ENCODE measurements around the gene RNF25. TPM values are rescaled to one million over a fixed set of nuclear protein-coding genes. Genes with fewer than 3 reads are reported as not detected.

Gene RNF25
- total and polyA plus RNA-seq, 2 of the 8 experiments (the other 6 are each of a cell fraction or from before 2014, with no cell fraction given), result 19.6 to 29.6 TPM

- no peak for FAIRE-seq
- TF ChIP-seq TBP (IDR thresholded peaks at IDR 0.05; ENCODE audit: low read depth, low read length), result no peak
- TF ChIP-seq TAF7 (optimal IDR thresholded peaks at IDR 0.05; ENCODE audit: borderline replicate concordance, low read depth, low read length), result no peak
- no peak for TF ChIP-seq RNF2 (IDR thresholded peaks at IDR 0.05; ENCODE audit: borderline replicate concordance, low read depth, low read length, missing control alignments, poor library complexity, severe bottlenecking)
- no peak for TF ChIP-seq NRF1 (IDR thresholded peaks at IDR 0.05; ENCODE audit: low read depth, low read length)
- TF ChIP-seq SAP30 (IDR thresholded peaks at IDR 0.05; ENCODE audit: insufficient read depth, insufficient replicate concordance, low read length), result no peak
- TF ChIP-seq E2F6 (IDR thresholded peaks at IDR 0.05), result no peak
- TF ChIP-seq RAD21 (IDR thresholded peaks at IDR 0.05 in 1 of 2, conservative IDR thresholded peaks at IDR 0.05 in 1 of 2; ENCODE audit: low read depth in 2 of 2, low read length in 2 of 2), result no peak
- TF ChIP-seq SUZ12 (IDR thresholded peaks at IDR 0.05; ENCODE audit: low read length), result no peak
These were observed 48.5 kb upstream of the RNF25 start for GRCh38 chr2:218720048-218721041.

More at GRCh38 chr2:218720048-218721041, 48.5 kb upstream of the RNF25 start:
- WGBS, 2 experiments (ENCODE audit: extremely low coverage in 1 of 2, insufficient coverage in 1 of 2, insufficient read length in 1 of 2, insufficient replicate concordance in 2 of 2, low coverage in 1 of 2, low lambda C conversion rate in 2 of 2, missing lambda C conversion rate in 1 of 2), result 83% methylated on average over 18 of the region's 19 CpGs; no CpG with 5 or more reads in 1 of the 2 experiments
- Histone ChIP-seq H2AK5ac (ENCODE audit: low read depth, low read length) (0 out of 2 replicates have a peak overlapping the region, but pooled peaks have one; percentile 47), H3K14ac (ENCODE audit: insufficient read length) (no peak overlapping the region), H3K27me3 (replicated peaks in 1 of 4; ENCODE audit: control insufficient read depth in 3 of 4, extremely low read depth in 1 of 4, insufficient read depth in 3 of 4, low read length in 3 of 4) (no peaks in the 10 kb centered on the region), H2BK15ac (ENCODE audit: low read length) (no peak overlapping the region), H3K4me2 (ENCODE audit: insufficient read depth in 1 of 2, low read depth in 2 of 2, low read length in 2 of 2) (peak overlapping the region in 1 of 2 experiments; percentile 15; a peak in 2 of 4 replicates), H3K79me2 (ENCODE audit: control insufficient read depth in 1 of 2, insufficient read depth in 2 of 2, low read length in 2 of 2) (peaks cover 11 to 85% of the 10 kb centered on the region in 2 experiments), H4K91ac (replicated peaks; ENCODE audit: insufficient read length, low read length) (peak overlapping the region; percentile 52), H2BK120ac (replicated peaks; ENCODE audit: low read depth, low read length) (no peak overlapping the region), H3K9me3 (ENCODE audit: insufficient read depth in 2 of 2, low read depth in 1 of 2, low read length in 1 of 2) (no peaks in the 10 kb centered on the region), H3K56ac (replicated peaks; ENCODE audit: insufficient read length, low read depth, low read length) (no peak overlapping the region), H4K5ac (ENCODE audit: insufficient read length, low read depth, low read length) (no peak overlapping the region), H3K23ac (ENCODE audit: insufficient read length) (no peak overlapping the region), H3K23me2 (ENCODE audit: low read depth, low read length) (no peaks in the 10 kb centered on the region), H3K4me1 (replicated peaks in 1 of 4; ENCODE audit: control insufficient read depth in 3 of 4, insufficient read depth in 4 of 4, low read length in 3 of 4) (peaks cover 0 to 15% (median 3%) of the 10 kb centered on the region in 4 experiments; a peak in 3 of 7 replicates), H3K27ac (ENCODE audit: low read depth, low read length) (no peak overlapping the region), H3K4me3 (ENCODE audit: extremely low read depth in 1 of 4, insufficient read depth in 2 of 4, low read depth in 3 of 4, low read length in 4 of 4) (no peak overlapping the region), H2AFZ (ENCODE audit: low read length) (no peak overlapping the region), H3K36me3 (ENCODE audit: control insufficient read depth in 2 of 4, insufficient read depth in 4 of 4, low read length in 3 of 4) (peaks cover 0 to 9% (median 0%) of the 10 kb centered on the region in 4 experiments; a peak in 1 of 8 replicates), H2BK12ac (ENCODE audit: low read depth, low read length) (peak overlapping the region; percentile 40; the same call in 1 of the 2 replicates), H3K79me1 (ENCODE audit: low read depth, low read length) (peaks cover 2% of the 10 kb centered on the region; the same call in 1 of the 2 replicates), H4K20me1 (replicated peaks in 1 of 2; ENCODE audit: control insufficient read depth in 1 of 2, insufficient read depth in 2 of 2, low read length in 2 of 2) (peaks cover 3 to 6% of the 10 kb centered on the region in 2 experiments), H2BK20ac (ENCODE audit: low read length) (no peak overlapping the region), H3K4ac (replicated peaks; ENCODE audit: insufficient read length, low read depth, low read length) (no peak overlapping the region), H4K8ac (ENCODE audit: extremely low read depth, insufficient read depth, low read length) (no peak overlapping the region), H2BK5ac (ENCODE audit: low read depth, low read length) (0 out of 2 replicates have a peak overlapping the region, but pooled peaks have one; percentile 3), H3K9ac (replicated peaks in 1 of 4; ENCODE audit: extremely low read depth in 1 of 4, low read depth in 3 of 4, low read length in 3 of 4) (no peak overlapping the region; a peak in 1 of 7 replicates), H3K18ac (ENCODE audit: extremely low read depth, low read length) (no peak overlapping the region; the same call in none of the 2 replicates)
- ChIA-PET CTCF (ENCODE audit: partially characterized antibody) (interaction anchor here (0.6 to 3.4 kb wide), 4 partner anchors 11 to 128 kb away, joined by 3 to 25 read pairs (median 8); no protein-coding TSS in a partner anchor), POLR2A (ENCODE audit: partially characterized antibody) (interaction anchor here (0.6 to 1.7 kb wide), 4 partner anchors 9 to 362 kb away, joined by 3 to 5 read pairs (median 4); partner anchors contain the start of gene CYP27A1)
- DNase-seq (ENCODE audit: low read depth in 1 of 2, low spot score in 2 of 2), result no peak

All from H1 (cell line).